ENCODE data around the gene GPR34.

GPR34 gene

DNA sequence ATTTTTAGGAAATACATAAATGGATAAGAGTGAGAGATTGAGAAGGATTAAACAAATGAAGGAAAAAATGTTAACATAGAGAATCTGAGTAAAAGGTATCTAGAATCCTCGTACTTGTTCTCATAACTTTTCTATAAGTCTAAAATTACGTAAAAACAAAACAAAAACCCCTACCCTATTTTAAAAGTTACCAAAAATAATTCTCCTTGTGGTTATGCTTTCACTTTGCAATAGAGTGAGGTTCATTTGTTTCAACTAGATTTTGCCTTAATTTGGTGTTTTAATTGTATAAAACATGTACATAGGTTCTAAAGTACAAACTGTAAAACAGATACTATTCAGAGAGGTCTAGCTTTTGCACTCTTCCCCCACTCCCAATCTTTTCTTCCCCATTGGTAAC lies 3.8 kb upstream of the GPR34 start:
- TF ChIP-seq FOXM1 (IDR thresholded peaks at IDR 0.05; ENCODE audit: borderline replicate concordance, low read depth), result no peak
- TF ChIP-seq MAX (IDR thresholded peaks at IDR 0.05), result no peak
- no peak for TF ChIP-seq CEBPB (IDR thresholded peaks at IDR 0.05)
- no peak for TF ChIP-seq CREB1 (IDR thresholded peaks at IDR 0.05; ENCODE audit: low read depth)
- no peak for TF ChIP-seq EP300 (IDR thresholded peaks at IDR 0.05; ENCODE audit: borderline replicate concordance)
- no peak for TF ChIP-seq TCF12 (IDR thresholded peaks at IDR 0.05; ENCODE audit: low read depth)
- TF ChIP-seq REST (IDR thresholded peaks at IDR 0.05; ENCODE audit: low read depth), result no peak
- TF ChIP-seq NFIC (IDR thresholded peaks at IDR 0.05), result no peak

GRCh38 chrX:41686788-41687187 lies 2.0 kb upstream of the GPR34 start:
- TF ChIP-seq CEBPB (IDR thresholded peaks at IDR 0.05) (no peak), EGR1 (IDR thresholded peaks at IDR 0.05) (no peak), TAF1 (IDR thresholded peaks at IDR 0.05; ENCODE audit: low read depth) (no peak), MAX (IDR thresholded peaks at IDR 0.05) (no peak), YY1 (IDR thresholded peaks at IDR 0.05; ENCODE audit: low read depth) (no peak), EP300 (IDR thresholded peaks at IDR 0.05; ENCODE audit: borderline replicate concordance) (no peak), TCF12 (IDR thresholded peaks at IDR 0.05; ENCODE audit: low read depth) (no peak), CREB1 (IDR thresholded peaks at IDR 0.05; ENCODE audit: low read depth) (no peak), RAD21 (IDR thresholded peaks at IDR 0.05; ENCODE audit: low read depth) (no peak), USF1 (IDR thresholded peaks at IDR 0.05) (no peak), TEAD4 (IDR thresholded peaks at IDR 0.05) (no peak), ZBTB7A (IDR thresholded peaks at IDR 0.05; ENCODE audit: low read depth) (no peak), FOXM1 (IDR thresholded peaks at IDR 0.05; ENCODE audit: borderline replicate concordance, low read depth) (no peak), NFIC (IDR thresholded peaks at IDR 0.05) (no peak), REST (IDR thresholded peaks at IDR 0.05; ENCODE audit: low read depth) (no peak)

DNA sequence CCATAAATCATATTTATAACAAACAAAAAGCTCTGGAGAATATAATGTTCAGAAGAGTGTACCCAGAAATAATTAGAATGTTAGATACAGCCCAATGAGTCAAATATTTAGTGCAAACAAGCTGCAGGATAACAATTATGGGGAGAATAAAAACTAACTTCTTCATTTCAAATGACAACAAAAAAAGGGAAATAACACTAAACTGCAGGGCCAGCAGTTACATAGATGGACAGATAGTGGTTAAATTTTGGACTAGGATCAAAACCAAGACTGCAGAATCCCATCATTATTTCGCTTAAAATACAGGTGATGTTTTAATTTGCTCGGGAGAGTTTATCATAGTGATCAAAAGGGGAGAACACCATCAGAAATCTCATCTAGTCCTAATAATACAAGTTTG lies 617 bp upstream of the GPR34 start:
- no peak for TF ChIP-seq REST (IDR thresholded peaks at IDR 0.05; ENCODE audit: low read depth)
- TF ChIP-seq TCF12 (IDR thresholded peaks at IDR 0.05; ENCODE audit: low read depth), result no peak
- no peak for TF ChIP-seq CREB1 (IDR thresholded peaks at IDR 0.05; ENCODE audit: low read depth)
- TF ChIP-seq MAX (IDR thresholded peaks at IDR 0.05), result no peak
- no peak for TF ChIP-seq EGR1 (IDR thresholded peaks at IDR 0.05)
- no peak for TF ChIP-seq YY1 (IDR thresholded peaks at IDR 0.05; ENCODE audit: low read depth)
- no peak for TF ChIP-seq TAF1 (IDR thresholded peaks at IDR 0.05; ENCODE audit: low read depth)
- no peak for TF ChIP-seq ZBTB7A (IDR thresholded peaks at IDR 0.05; ENCODE audit: low read depth)
- TF ChIP-seq USF1 (IDR thresholded peaks at IDR 0.05), result no peak
- no peak for TF ChIP-seq NFIC (IDR thresholded peaks at IDR 0.05)
- no peak for TF ChIP-seq TEAD4 (IDR thresholded peaks at IDR 0.05)
- TF ChIP-seq FOXM1 (IDR thresholded peaks at IDR 0.05; ENCODE audit: borderline replicate concordance, low read depth), result no peak
- TF ChIP-seq EP300 (IDR thresholded peaks at IDR 0.05; ENCODE audit: borderline replicate concordance), result no peak
- no peak for TF ChIP-seq RAD21 (IDR thresholded peaks at IDR 0.05; ENCODE audit: low read depth)

- TF ChIP-seq YY1 (IDR thresholded peaks at IDR 0.05; ENCODE audit: low read depth), result no peak
- TF ChIP-seq CREB1 (IDR thresholded peaks at IDR 0.05; ENCODE audit: low read depth), result no peak
- TF ChIP-seq TEAD4 (IDR thresholded peaks at IDR 0.05), result no peak
- TF ChIP-seq USF1 (IDR thresholded peaks at IDR 0.05), result no peak
- TF ChIP-seq RAD21 (IDR thresholded peaks at IDR 0.05; ENCODE audit: low read depth), result no peak
- TF ChIP-seq EP300 (IDR thresholded peaks at IDR 0.05; ENCODE audit: borderline replicate concordance), result no peak
- TF ChIP-seq TCF12 (IDR thresholded peaks at IDR 0.05; ENCODE audit: low read depth), result no peak
- no peak for TF ChIP-seq REST (IDR thresholded peaks at IDR 0.05; ENCODE audit: low read depth)
- no peak for TF ChIP-seq FOXM1 (IDR thresholded peaks at IDR 0.05; ENCODE audit: borderline replicate concordance, low read depth)
- no peak for TF ChIP-seq ZBTB7A (IDR thresholded peaks at IDR 0.05; ENCODE audit: low read depth)
- TF ChIP-seq CEBPB (IDR thresholded peaks at IDR 0.05), result no peak
These were observed 938 bp downstream of the GPR34 start for GRCh38 chrX:41689711-41690110.

Measured in Ishikawa (cell line).